Brain microvascular endothelial cell (primary cell): ENCODE results near the gene CHAC1.

Experiments
- DNase-seq: peaks from one replicate; pipeline ENCODE4 v3.0.0-alpha.2; 2020
- H3K27ac ChIP-seq: fragments of 250-450 bp; sonication (Bioruptor Pico); 2 replicates; pipeline ENCODE4 v1.5.1; 2020; ENCODE audit warnings: mild to moderate bottlenecking, moderate library complexity
- H3K27me3 ChIP-seq: fragments of 250-450 bp; sonication (Bioruptor Pico); replicated peaks from 2 replicates; pipeline ENCODE4 v1.5.1; 2020; ENCODE audit warnings: mild to moderate bottlenecking
- H3K36me3 ChIP-seq: fragments of 250-450 bp; sonication (Bioruptor Pico); replicated peaks from 2 replicates; pipeline ENCODE4 v1.5.1; 2020; ENCODE audit warnings: mild to moderate bottlenecking
- H3K4me3 ChIP-seq: 2 replicates; pipeline ENCODE4 v1.5.1; 2011; ENCODE audit warnings: low read depth, mild to moderate bottlenecking, control low read depth, low read length, moderate library complexity
- in situ Hi-C: cut with HindIII; loops from 2 replicates; pipeline ENCODE4 v1.10.0; 2017; ENCODE audit warnings: low sequenced_read_pairs, low pct_ligation_motif_present
- TF ChIP-seq, protein P1 (sequence below): IDR thresholded peaks from 2 replicates; pipeline ENCODE4 v1.5.1; 2011; ENCODE audit warnings: low read depth, mild to moderate bottlenecking, moderate library complexity, low read length, control low read depth, inconsistent platforms; ENCODE audit errors: missing control alignments

CHAC1 gene

DNA sequence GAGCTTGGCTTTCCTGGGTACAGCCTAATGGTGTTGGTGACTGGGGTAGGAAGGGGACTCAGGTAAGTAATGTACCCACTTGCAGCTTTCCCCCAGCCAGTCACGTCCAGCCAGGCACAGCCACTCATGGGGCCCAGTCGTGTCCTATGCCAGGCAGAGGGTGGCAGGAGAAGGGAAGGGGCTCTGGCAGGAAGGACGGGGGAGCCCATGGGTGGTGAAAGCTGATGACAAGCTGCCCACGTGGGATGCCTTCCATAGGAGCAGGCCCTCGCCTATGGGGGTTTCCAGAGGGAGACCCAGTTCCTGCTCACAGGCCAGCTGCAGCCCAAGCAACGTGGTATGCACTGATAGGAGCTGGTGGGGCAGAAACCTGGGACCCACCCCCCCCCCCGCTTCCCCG is 10.7 kb downstream of the CHAC1 start:
- TF ChIP-seq, protein P1, sequence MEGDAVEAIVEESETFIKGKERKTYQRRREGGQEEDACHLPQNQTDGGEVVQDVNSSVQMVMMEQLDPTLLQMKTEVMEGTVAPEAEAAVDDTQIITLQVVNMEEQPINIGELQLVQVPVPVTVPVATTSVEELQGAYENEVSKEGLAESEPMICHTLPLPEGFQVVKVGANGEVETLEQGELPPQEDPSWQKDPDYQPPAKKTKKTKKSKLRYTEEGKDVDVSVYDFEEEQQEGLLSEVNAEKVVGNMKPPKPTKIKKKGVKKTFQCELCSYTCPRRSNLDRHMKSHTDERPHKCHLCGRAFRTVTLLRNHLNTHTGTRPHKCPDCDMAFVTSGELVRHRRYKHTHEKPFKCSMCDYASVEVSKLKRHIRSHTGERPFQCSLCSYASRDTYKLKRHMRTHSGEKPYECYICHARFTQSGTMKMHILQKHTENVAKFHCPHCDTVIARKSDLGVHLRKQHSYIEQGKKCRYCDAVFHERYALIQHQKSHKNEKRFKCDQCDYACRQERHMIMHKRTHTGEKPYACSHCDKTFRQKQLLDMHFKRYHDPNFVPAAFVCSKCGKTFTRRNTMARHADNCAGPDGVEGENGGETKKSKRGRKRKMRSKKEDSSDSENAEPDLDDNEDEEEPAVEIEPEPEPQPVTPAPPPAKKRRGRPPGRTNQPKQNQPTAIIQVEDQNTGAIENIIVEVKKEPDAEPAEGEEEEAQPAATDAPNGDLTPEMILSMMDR = no peak
- no peaks in the 10 kb centered on the region for H3K27me3 ChIP-seq
- H3K27ac ChIP-seq = no peak overlapping the region
- DNase-seq = no peak
- H3K4me3 ChIP-seq = no peak overlapping the region
- H3K36me3 ChIP-seq = no peaks in the 10 kb centered on the region
- in situ Hi-C loops = no loop called here

DNA sequence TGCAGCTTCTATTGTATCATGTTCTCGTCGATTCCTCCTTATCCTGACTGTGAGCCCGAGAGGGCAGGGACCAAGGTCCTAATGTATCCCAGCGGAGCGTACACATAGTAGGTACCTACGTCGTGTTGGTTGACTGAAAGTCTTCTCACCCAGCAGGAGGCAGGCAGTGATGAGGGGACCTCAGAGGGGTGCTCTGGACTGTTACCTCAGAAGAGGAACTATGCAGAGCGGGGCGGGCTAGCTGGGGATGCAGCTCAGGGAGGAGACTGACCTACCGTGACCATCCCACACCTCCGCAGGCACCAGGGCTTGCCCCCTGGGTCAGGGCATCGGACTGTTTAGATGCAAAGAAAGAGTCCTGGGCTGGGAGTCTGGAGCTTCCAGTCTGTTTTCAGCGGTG is 11.4 kb downstream of the CHAC1 start:
- H3K27me3 ChIP-seq = no peaks in the 10 kb centered on the region
- in situ Hi-C loops = no loop called here
- DNase-seq = no peak
- H3K36me3 ChIP-seq = no peaks in the 10 kb centered on the region
- no peak overlapping the region for H3K4me3 ChIP-seq
- TF ChIP-seq, protein P1 = no peak
- H3K27ac ChIP-seq = no peak overlapping the region

DNA sequence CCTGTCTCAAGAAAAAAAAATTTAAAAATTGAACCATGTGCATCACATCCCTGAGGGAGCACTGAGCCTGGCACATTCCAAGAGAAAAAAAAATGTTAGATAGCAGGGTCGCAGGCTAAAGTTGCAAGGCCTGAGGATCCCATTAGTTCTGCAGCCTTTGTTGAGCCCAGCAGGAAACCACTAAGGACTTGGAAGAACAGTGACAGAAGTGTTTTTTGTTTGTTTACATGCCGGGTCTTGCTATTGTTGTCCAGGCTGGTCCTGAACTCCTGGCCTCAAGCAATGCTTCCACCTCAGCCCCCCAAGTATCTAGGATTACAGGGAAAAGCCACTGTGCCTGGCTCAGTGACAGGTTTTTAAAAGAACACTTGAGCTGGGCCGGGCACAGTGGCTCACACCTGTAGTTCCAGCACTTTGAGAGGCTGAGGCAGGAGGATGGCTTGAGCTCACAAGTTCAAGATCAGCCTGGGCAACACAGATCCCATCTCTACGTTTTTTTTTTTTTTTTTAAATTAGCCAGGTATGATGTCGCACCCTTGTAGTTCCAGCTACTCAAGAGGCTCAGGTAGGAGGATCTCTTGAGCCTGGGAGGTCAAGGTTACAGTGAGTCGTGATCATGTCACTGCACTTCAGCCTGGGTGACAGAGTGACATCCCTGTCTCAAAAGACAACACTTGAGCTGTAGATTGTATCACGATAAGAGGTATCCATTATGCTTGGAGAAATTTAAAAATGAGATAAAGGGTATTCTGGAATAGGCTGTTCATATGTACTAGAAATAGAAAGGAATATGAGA is 15.2 kb downstream of the CHAC1 start:
- H3K36me3 ChIP-seq = no peaks in the 10 kb centered on the region
- H3K4me3 ChIP-seq = no peak overlapping the region
- H3K27me3 ChIP-seq = no peaks in the 10 kb centered on the region
- H3K27ac ChIP-seq = no peak overlapping the region
- TF ChIP-seq, protein P1 = no peak
- no peak for DNase-seq
- in situ Hi-C loops = no loop called here

DNA sequence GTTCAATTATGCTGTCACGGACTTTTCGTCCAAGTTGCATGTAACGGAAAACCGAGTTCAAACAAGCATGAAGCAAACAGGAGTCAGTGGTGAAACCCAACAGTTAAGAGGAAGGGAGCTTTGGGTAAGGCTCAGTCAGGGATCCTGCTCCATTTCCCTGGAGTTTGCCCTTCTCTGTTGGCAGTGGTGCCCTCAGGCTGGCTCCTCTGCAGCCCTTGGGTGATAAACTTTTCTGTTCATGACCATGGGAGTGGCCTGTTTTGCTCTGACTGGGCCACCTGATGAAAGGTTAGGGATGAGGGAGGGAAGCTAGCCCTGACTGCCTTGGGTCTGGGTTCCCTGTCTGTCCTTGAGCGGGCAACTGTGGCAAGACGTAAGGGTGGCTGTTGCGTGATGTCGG is 16.1 kb downstream of the CHAC1 start:
- DNase-seq = no peak
- Histone ChIP-seq H3K27me3 (no peaks in the 10 kb centered on the region), H3K27ac (no peak overlapping the region), H3K4me3 (no peak overlapping the region), H3K36me3 (no peaks in the 10 kb centered on the region)
- TF ChIP-seq, protein P1 = no peak
- in situ Hi-C loops = no loop called here

DNA sequence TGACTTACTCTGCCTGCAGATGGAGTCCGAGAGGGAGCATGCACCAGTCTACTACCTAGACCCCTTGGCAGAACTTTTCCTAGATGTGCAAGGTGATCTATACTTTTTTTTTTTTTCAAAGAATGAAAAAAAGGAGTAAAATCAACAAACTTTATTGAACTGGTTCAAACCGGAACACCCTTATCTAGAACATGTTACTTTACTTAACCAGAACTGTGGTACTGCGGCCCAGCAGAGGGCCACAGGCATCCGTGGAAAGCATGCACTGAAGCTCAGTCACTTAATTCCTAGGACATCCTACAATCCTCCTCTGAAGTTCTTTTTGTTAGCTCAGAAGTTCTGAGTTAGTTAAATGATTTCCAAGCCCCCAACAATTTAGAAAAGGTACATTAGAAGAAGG is 21.6 kb downstream of the CHAC1 start:
- Histone ChIP-seq H3K4me3 (no peak overlapping the region), H3K27me3 (no peaks in the 10 kb centered on the region), H3K36me3 (peaks cover 35% of the 10 kb centered on the region), H3K27ac (no peak overlapping the region)
- TF ChIP-seq, protein P1 = peak; percentile 17
- in situ Hi-C loops = no loop called here
- no peak for DNase-seq

DNA sequence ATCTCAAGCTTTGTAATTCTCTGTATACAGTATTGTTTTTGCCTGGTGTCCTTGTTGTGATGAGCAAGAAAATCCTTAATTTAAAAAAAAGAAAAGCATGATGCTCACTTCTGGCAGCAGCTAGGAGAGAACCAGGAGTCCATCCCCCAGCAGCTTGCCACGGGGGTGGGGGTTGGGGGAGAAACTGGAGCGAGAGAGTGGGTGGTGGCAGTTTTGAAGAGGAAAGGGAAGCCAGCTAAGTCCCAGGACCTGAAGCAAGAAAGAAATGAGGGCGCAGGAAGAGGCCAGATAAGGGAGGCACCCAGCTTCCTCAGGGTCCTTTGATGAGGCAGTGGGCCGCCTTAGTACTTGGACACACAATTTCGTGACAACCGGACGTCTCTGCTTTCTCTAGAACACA is 23.5 kb downstream of the CHAC1 start:
- Histone ChIP-seq H3K27me3 (no peaks in the 10 kb centered on the region), H3K27ac (no peak overlapping the region), H3K4me3 (no peak overlapping the region), H3K36me3 (peaks cover 53% of the 10 kb centered on the region)
- DNase-seq = no peak
- TF ChIP-seq, protein P1 = no peak
- in situ Hi-C loops = no loop called here
